Naive B cell (primary cell): Measurements from ENCODE around the gene CYP46A1. TPM values are rescaled to one million over a fixed set of nuclear protein-coding genes. Genes with fewer than 3 reads are reported as not detected.

Experiments used
- ATAC-seq, 2 donors: fragments of 150-1000 bp; cut with Tn5 transposase; 2 replicates each; pipeline ENCODE4 v1.10.0; 2021; ENCODE audit warnings: low read depth in 2 of 2, mild to moderate bottlenecking in 2 of 2, moderate library complexity in 2 of 2
- DNase-seq: peaks from one replicate; pipeline ENCODE4 v3.0.0; 2022
- H3K27ac Mint-ChIP-seq, 6 donors: one replicate each; pipeline ENCODE4 v1.8.0; 2020 to 2022; ENCODE audit warnings: mild to moderate bottlenecking in 6 of 6, mixed read lengths in 6 of 6, moderate library complexity in 5 of 6, inconsistent platforms in 2 of 6
- H3K27me3 Mint-ChIP-seq, 3 donors: one replicate each; pipeline ENCODE4 v1.8.0; 2021 to 2022; ENCODE audit warnings: mixed read lengths in 3 of 3, mild to moderate bottlenecking in 1 of 3
- H3K36me3 Mint-ChIP-seq, 2 donors: one replicate each; pipeline ENCODE4 v1.8.0; 2020 to 2022; ENCODE audit warnings: mixed read lengths in 2 of 2, inconsistent platforms in 1 of 2, mild to moderate bottlenecking in 1 of 2
- H3K4me1 Mint-ChIP-seq, 3 donors: one replicate each; pipeline ENCODE4 v1.8.0; 2020 to 2022; ENCODE audit warnings: mixed read lengths in 3 of 3, inconsistent platforms in 1 of 3, mild to moderate bottlenecking in 1 of 3, moderate library complexity in 1 of 3
- H3K4me3 Mint-ChIP-seq, 8 donors: one replicate each; pipeline ENCODE4 v1.8.0; 2020 to 2022; ENCODE audit warnings: mild to moderate bottlenecking in 8 of 8, mixed read lengths in 8 of 8, moderate library complexity in 8 of 8, inconsistent platforms in 2 of 8
- H3K9me3 Mint-ChIP-seq, 7 donors: one replicate each; pipeline ENCODE4 v1.8.0; 2020 to 2022; ENCODE audit warnings: mixed read lengths in 7 of 7, mild to moderate bottlenecking in 5 of 7, inconsistent platforms in 2 of 7, moderate library complexity in 1 of 7
- polyA plus RNA-seq, 6 donors: library from polyadenylated mRNA; unstranded; fragments of 300-500 nt; fragmentation: Illumina TruSeq; gene quantifications; one replicate each; pipeline ENCODE4 v1.2.3, GENCODE V29; 2021; ENCODE audit warnings: low read depth in 6 of 6

CYP46A1 gene
- polyA plus RNA-seq, 6 donors from 2014 or later = not detected

DNA sequence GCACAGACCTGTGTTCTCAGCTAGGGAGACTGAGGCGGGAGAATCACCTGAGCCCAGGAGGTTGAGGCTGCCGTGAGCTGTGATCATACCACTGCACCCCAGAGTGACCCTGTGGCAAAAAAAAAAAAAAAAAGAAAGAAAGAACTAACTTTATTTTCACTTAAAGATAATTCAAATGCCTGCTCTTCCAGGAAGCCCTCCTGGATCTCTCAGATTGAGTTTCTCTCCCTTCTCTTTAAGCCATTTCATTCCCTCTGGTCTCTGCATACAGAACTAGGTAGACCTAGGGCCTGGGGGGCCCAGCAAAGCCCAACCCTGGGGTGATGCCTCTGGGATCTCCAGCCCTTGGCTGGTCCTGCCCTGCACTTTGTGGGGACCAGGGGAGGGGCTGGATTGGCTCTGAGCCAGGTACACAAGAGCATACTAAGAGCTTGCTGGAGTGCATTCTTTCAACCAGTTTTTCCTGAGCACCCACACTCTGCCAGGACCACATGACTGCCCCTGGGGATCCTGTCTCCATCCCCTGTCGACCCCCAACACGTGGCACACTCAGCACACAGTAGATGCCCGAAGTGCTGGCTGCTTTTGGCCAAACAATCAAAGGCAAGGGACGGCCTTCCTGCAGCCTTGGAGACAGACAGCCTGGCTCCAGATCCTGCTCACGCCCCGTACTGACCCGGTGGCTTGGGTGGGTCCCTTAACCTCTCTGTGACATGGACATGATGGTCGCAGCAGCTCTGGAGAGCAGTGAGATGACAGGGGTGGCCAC is 52.7 kb downstream of the CYP46A1 start:
- Mint-ChIP-seq H3K9me3 (no peaks in the 10 kb centered on the region), H3K4me3 (peak overlapping the region in 1 of 8 donors; percentile 1), H3K27ac (no peak overlapping the region), H3K27me3 (peaks cover 42 to 82% (median 79%) of the 10 kb centered on the region in 3 donors), H3K36me3 (peaks cover 0 to 6% of the 10 kb centered on the region in 2 donors), H3K4me1 (peaks cover 0 to 8% (median 7%) of the 10 kb centered on the region in 3 donors)
- ATAC-seq (no peak), DNase-seq (no peak)

- no peak for DNase-seq
- peaks cover 47 to 82% (median 80%) of the 10 kb centered on the region in 3 donors for H3K27me3 Mint-ChIP-seq
- no peaks in the 10 kb centered on the region for H3K9me3 Mint-ChIP-seq
- ATAC-seq = no peak
- no peak overlapping the region for H3K4me3 Mint-ChIP-seq
- H3K4me1 Mint-ChIP-seq = peaks cover 0 to 8% (median 7%) of the 10 kb centered on the region in 3 donors
- peaks cover 0 to 6% of the 10 kb centered on the region in 2 donors for H3K36me3 Mint-ChIP-seq
- H3K27ac Mint-ChIP-seq = no peak overlapping the region
Measured at GRCh38 chr14:99737451-99737951, 53.4 kb downstream of the CYP46A1 start.

DNA sequence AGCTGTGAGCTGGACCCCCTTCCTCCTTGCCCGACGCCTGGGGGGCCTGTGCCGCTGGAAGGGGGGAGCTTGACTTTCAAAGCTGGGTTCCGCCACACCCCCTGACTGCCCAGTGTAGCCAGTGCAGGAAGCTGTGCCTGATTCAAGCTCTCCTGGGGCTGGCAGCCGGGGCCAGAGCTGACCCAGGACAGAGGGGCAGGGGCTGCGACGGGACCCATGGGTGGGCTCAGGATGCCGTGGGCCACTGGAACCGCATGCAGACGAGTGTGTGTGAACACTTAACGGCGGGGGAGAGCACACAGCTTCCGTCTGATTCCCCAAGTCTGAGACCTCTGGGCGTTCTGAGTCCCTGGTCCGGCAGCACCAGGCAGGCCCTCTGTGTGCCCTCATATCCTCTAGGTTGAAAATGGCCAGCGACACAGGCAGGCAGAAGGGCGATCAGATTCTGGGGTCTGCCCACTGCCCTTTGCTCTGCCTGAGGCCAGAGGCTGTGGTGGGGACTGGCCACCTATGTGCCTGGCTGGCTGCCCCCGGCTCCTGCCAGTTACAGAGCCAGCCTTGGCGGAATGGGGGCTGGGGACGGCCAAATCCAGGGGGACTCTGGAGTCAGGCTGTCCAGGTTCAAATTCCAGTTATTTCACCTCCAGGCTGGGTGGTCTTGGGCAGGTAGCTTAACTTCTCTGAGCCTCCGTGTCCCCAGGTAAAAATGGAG is 54.0 kb downstream of the CYP46A1 start:
- Mint-ChIP-seq H3K4me3 (no peak overlapping the region), H3K9me3 (no peaks in the 10 kb centered on the region), H3K4me1 (peaks cover 0 to 8% (median 7%) of the 10 kb centered on the region in 3 donors), H3K36me3 (peaks cover 0 to 6% of the 10 kb centered on the region in 2 donors), H3K27me3 (peaks cover 45 to 81% (median 76%) of the 10 kb centered on the region in 3 donors), H3K27ac (no peak overlapping the region)
- no peak for ATAC-seq
- DNase-seq = no peak

DNA sequence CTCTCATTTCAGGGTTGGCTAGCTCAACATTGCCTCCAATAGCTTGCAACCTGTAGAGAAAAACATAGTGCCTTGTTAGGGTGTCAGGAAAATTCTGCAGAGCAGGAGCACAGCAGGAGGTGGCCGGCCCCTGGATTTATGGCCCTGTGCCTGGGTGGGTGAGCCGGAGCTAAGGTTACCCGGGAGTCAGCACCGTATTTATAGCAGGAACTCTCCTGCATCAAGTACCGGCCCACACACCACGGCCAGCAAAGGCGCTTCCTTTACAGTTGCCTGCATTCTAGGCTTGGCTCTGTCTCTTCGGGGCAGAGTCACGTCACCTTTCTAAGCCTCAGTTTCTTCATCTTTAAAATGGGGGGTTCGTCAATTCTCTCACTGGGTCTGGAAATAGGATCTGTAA is 56.3 kb downstream of the CYP46A1 start:
- H3K36me3 Mint-ChIP-seq = no peaks in the 10 kb centered on the region
- no peak overlapping the region for H3K27ac Mint-ChIP-seq
- peaks cover 0 to 8% (median 3%) of the 10 kb centered on the region in 3 donors for H3K4me1 Mint-ChIP-seq
- no peak for ATAC-seq
- H3K9me3 Mint-ChIP-seq = no peaks in the 10 kb centered on the region
- DNase-seq = no peak
- H3K4me3 Mint-ChIP-seq = no peak overlapping the region
- peaks cover 36 to 73% (median 67%) of the 10 kb centered on the region in 3 donors for H3K27me3 Mint-ChIP-seq

- Mint-ChIP-seq H3K9me3 (no peaks in the 10 kb centered on the region), H3K36me3 (no peaks in the 10 kb centered on the region), H3K4me3 (no peak overlapping the region), H3K27me3 (peaks cover 29 to 70% (median 67%) of the 10 kb centered on the region in 3 donors), H3K27ac (no peak overlapping the region), H3K4me1 (peaks cover 5 to 8% (median 6%) of the 10 kb centered on the region in 3 donors)
- ATAC-seq (no peak), DNase-seq (no peak)
Measured at GRCh38 chr14:99741227-99741976, 57.3 kb downstream of the CYP46A1 start.

GRCh38 chr14:99742074-99742473 is 58.0 kb downstream of the CYP46A1 start:
- no peak overlapping the region for H3K4me3 Mint-ChIP-seq
- H3K27ac Mint-ChIP-seq = no peak overlapping the region
- H3K9me3 Mint-ChIP-seq = no peaks in the 10 kb centered on the region
- H3K4me1 Mint-ChIP-seq = peaks cover 4 to 11% (median 5%) of the 10 kb centered on the region in 3 donors
- no peaks in the 10 kb centered on the region for H3K36me3 Mint-ChIP-seq
- ATAC-seq (no peak), DNase-seq (no peak)
- H3K27me3 Mint-ChIP-seq = peaks cover 24 to 67% (median 65%) of the 10 kb centered on the region in 3 donors

GRCh38 chr14:99742509-99743487 is 58.7 kb downstream of the CYP46A1 start:
- Mint-ChIP-seq H3K27ac (no peak overlapping the region), H3K4me1 (peaks cover 0 to 11% (median 5%) of the 10 kb centered on the region in 3 donors), H3K27me3 (peaks cover 23 to 71% (median 70%) of the 10 kb centered on the region in 3 donors), H3K36me3 (no peaks in the 10 kb centered on the region), H3K9me3 (no peaks in the 10 kb centered on the region), H3K4me3 (peak overlapping the region in 1 of 8 donors; percentile 29)
- ATAC-seq (no peak), DNase-seq (no peak)

- no peaks in the 10 kb centered on the region for H3K36me3 Mint-ChIP-seq
- no peak for ATAC-seq
- H3K4me1 Mint-ChIP-seq = peaks cover 0 to 11% (median 8%) of the 10 kb centered on the region in 3 donors
- DNase-seq = no peak
- no peak overlapping the region for H3K4me3 Mint-ChIP-seq
- H3K9me3 Mint-ChIP-seq = no peaks in the 10 kb centered on the region
- peak overlapping the region in 1 of 6 donors; percentile 30 for H3K27ac Mint-ChIP-seq
- H3K27me3 Mint-ChIP-seq = peaks cover 23 to 72% (median 63%) of the 10 kb centered on the region in 3 donors
Measured at GRCh38 chr14:99744199-99744872, 60.2 kb downstream of the CYP46A1 start.

- peak overlapping the region in 1 of 6 donors; percentile 20 for H3K27ac Mint-ChIP-seq
- H3K9me3 Mint-ChIP-seq = no peaks in the 10 kb centered on the region
- peaks cover 0 to 11% (median 8%) of the 10 kb centered on the region in 3 donors for H3K4me1 Mint-ChIP-seq
- no peaks in the 10 kb centered on the region for H3K36me3 Mint-ChIP-seq
- H3K4me3 Mint-ChIP-seq = no peak overlapping the region
- no peak for DNase-seq
- peaks cover 17 to 67% (median 58%) of the 10 kb centered on the region in 3 donors for H3K27me3 Mint-ChIP-seq
- ATAC-seq = no peak
Measured at GRCh38 chr14:99744873-99745224, 60.8 kb downstream of the CYP46A1 start.

DNA sequence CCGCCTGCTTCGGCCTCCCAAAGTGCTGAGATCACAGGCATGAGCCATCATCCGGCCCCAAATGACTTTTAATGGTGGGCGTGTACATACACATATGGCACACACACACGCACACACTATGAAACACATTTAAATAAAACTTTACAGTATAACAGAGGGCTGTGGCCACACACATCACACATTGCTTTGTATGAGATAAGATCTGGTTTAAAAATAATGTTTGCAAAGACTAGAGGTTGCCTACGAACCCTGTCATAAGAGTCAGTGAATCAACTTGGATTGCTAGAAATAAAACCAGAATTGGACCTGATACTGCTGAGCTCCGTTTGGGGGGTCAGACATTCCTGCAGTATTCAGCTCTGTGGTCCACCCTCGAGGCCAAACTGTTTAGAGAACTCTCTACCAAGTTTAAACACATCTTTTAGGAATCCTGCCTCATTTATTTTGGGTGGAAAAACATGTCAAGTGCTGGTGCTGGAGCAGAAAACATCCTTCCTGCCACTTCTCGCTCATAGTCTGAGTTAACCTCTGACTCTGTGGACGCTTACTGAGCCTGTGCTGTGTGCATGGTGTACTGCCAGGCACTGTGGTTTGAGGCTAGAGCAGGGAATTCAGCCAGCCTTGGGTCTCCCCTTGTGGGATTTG is 61.3 kb downstream of the CYP46A1 start:
- DNase-seq (no peak), ATAC-seq (no peak)
- H3K36me3 Mint-ChIP-seq = no peaks in the 10 kb centered on the region
- H3K9me3 Mint-ChIP-seq = no peaks in the 10 kb centered on the region
- H3K27ac Mint-ChIP-seq = peak overlapping the region in 1 of 6 donors; percentile 20
- H3K4me1 Mint-ChIP-seq = peaks cover 0 to 11% (median 8%) of the 10 kb centered on the region in 3 donors
- peaks cover 14 to 62% (median 52%) of the 10 kb centered on the region in 3 donors for H3K27me3 Mint-ChIP-seq
- no peak overlapping the region for H3K4me3 Mint-ChIP-seq

- Mint-ChIP-seq H3K4me1 (peaks cover 0 to 15% (median 13%) of the 10 kb centered on the region in 3 donors), H3K27ac (no peak overlapping the region)
Measured at GRCh38 chr14:99747167-99747566, 63.1 kb downstream of the CYP46A1 start.

More at GRCh38 chr14:99747167-99747566, 63.1 kb downstream of the CYP46A1 start:
- no peak overlapping the region for H3K4me3 Mint-ChIP-seq
- no peak for DNase-seq
- peaks cover 19 to 60% (median 47%) of the 10 kb centered on the region in 3 donors for H3K27me3 Mint-ChIP-seq
- no peaks in the 10 kb centered on the region for H3K9me3 Mint-ChIP-seq
- no peak for ATAC-seq
- no peaks in the 10 kb centered on the region for H3K36me3 Mint-ChIP-seq
